HEK293T (cell line): Measurements from ENCODE around the gene TLR2.

Source experiments
- ARNT ChIP-seq: fragments of 450-650 bp; IDR thresholded peaks from 2 replicates; pipeline ENCODE4 v1.6.1; 2017; ENCODE audit warnings: mild to moderate bottlenecking
- BHLHE40 ChIP-seq: fragments of 450-650 bp; IDR thresholded peaks from 2 replicates; pipeline ENCODE4 v1.6.1; 2016; ENCODE audit warnings: mild to moderate bottlenecking, moderate library complexity, borderline replicate concordance
- ELF4 ChIP-seq: fragments of 450-650 bp; IDR thresholded peaks from 2 replicates; pipeline ENCODE4 v1.6.1; 2017; ENCODE audit warnings: antibody characterized with exemption
- FOXA1 ChIP-seq: fragments of 450-650 bp; IDR thresholded peaks from 2 replicates; pipeline ENCODE4 v1.6.1; 2016; ENCODE audit warnings: mild to moderate bottlenecking
- FOXM1 ChIP-seq: fragments of 450-650 bp; IDR thresholded peaks from 2 replicates; pipeline ENCODE4 v1.6.1; 2017; ENCODE audit warnings: mild to moderate bottlenecking, borderline replicate concordance
- HDGF ChIP-seq: fragments of 450-650 bp; IDR thresholded peaks from 2 replicates; pipeline ENCODE4 v1.6.1; 2017; ENCODE audit warnings: antibody characterized with exemption, borderline replicate concordance
- LEF1 ChIP-seq: fragments of 450-650 bp; IDR thresholded peaks from 2 replicates; pipeline ENCODE4 v1.6.1; 2017; ENCODE audit warnings: mild to moderate bottlenecking, borderline replicate concordance
- SP1 ChIP-seq: fragments of 450-650 bp; IDR thresholded peaks from 2 replicates; pipeline ENCODE4 v1.6.1; 2017
- SUZ12 ChIP-seq: fragments of 450-650 bp; IDR thresholded peaks from 2 replicates; pipeline ENCODE4 v1.6.1; 2016; ENCODE audit warnings: mild to moderate bottlenecking
- TARDBP ChIP-seq: fragments of 450-650 bp; IDR thresholded peaks from 2 replicates; pipeline ENCODE4 v1.6.1; 2016
- ZNF384 ChIP-seq: fragments of 450-650 bp; IDR thresholded peaks from 2 replicates; pipeline ENCODE4 v1.6.1; 2016

- TF ChIP-seq BHLHE40 (no peak), FOXM1 (no peak), ELF4 (no peak), ZNF384 (no peak), SP1 (no peak), ARNT (no peak), HDGF (no peak), TARDBP (no peak), FOXA1 (no peak), SUZ12 (no peak), LEF1 (no peak)
Measured at GRCh38 chr4:153668647-153669046, 15.4 kb upstream of the TLR2 start.
